NCI-H1092 treated with DMSO at 0.1 percent for 48 hours (cell line): Measurements from ENCODE around the gene ZNF140.

Experiments used
- DNase-seq: peaks from one replicate; lab custom pipeline; 2025; lab: John Stamatoyannopoulos, UW

Gene ZNF140

DNA sequence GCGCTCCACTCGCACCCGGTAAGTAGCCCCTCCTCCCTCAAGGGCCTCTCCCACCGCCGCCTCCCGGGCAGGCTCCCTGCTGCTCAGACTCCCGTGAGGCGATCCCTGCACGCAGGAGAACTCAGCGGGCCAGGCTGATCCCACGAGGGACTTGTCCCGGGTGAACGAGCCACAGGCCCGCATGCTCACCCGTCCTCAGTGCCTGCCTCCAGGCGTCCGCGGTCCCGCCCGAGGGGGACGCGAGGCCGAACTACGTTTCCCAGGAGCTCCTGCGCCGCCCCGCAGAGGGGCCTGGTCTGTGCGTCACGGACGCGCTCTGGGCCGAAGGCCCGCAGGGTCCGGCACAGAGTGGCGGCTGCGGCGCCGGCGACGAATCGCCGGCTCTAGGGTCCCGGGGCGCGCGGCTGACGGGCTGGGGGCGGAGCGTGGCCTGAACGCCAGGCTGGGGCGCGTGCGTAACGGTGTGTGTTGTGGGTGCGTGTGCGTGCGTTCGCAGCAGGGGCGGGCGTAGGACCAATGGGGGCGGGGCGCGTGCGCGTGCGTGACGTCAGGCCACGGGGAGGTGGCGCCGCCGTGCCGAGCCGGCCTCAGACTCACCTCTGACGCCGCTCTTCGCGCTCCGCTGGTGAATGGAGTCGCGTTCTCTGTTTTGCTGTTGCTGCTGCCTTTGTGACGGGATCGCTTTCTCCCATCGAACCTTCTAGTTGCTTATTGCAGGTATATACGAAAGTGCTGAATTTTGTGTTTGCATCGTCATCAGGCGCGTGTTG is 49.5 kb downstream of the ZNF140 start, which contains the start of the genes ZNF10 and ZNF891:
TSS of gene ZNF10 (plus strand) at position 590 of the 770 bp plus-strand sequence. CDS start 13,866 bp downstream, outside the sequence.
TSS of gene ZNF891 (minus strand) at position 237 of the 770 bp plus-strand sequence. CDS start 8,356 bp downstream, outside the sequence.
- DNase-seq: peak; percentile 93

DNA sequence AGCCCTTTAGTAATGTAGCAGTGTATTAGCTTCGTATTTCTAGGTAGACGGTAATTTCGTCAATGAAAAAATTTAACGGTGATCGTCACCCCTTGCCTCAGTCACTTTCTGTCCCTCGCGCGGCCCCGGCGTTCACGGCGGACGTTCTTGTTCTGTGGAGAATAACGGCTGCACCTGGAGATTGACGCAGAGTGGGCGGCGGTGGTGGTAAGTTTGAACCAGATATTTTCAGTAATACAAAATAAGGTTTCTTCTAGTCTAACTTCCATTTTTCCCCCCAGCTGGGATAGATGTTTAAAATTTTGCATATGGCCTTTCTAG is 50.0 kb downstream of the ZNF140 start:
- DNase-seq: no peak

DNA sequence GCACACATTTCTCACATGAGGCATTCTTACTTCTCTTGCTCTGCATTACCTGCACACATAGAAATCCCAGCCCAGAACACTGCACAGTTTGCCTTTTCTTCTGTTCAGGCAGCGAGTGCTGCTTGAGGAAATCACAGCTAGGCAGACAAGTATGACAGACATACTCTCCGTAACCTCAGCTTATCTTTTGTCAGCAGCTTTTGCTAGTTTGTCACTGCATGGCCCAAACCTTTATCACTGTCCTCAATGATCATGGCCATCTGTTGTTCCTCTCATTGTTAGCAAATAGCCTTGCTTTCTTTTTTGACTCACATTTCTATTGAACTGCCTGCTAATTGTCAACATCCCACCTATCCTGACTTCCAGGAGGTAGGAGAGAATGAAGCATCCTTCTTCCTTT is 55.0 kb downstream of the ZNF140 start:
- DNase-seq: no peak

DNA sequence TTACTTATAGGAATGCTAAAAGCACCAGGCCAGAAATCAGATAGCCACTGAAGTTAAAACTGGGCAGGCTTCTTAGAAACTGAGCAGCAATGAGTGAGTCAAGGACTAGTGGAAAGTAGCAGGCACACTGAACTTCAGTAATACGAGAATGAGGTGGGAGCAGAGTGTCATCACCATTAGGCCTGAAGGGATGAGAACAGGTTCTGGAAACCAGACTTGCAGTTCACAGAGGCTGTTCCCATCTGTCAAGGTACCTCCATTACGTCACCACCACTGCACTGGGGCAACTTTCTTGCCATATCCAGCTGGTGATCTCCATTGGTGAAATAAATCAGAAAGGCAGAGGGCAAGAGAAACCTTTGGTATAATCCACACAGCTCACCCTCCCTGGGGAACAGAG is 65.3 kb downstream of the ZNF140 start:
- no peak for DNase-seq

DNA sequence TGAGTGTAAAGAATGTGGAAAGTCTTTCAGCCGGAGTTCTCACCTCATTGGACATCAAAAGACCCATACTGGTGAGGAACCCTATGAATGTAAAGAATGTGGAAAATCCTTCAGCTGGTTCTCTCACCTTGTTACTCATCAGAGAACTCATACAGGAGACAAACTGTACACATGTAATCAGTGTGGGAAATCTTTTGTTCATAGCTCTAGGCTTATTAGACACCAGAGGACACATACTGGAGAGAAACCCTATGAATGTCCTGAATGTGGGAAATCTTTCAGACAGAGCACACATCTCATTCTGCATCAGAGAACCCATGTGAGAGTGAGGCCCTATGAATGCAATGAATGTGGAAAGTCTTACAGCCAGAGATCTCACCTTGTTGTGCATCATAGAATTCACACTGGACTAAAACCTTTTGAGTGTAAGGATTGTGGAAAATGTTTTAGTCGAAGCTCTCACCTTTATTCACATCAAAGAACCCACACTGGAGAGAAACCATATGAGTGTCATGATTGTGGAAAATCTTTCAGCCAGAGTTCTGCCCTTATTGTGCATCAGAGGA is 75.5 kb downstream of the ZNF140 start:
- DNase-seq: no peak
